Fibroblast of lung (primary cell): ENCODE results near the gene VPS25. TPM values are rescaled to one million over a fixed set of nuclear protein-coding genes. Genes with fewer than 3 reads are reported as not detected.

Experiments used
- DNase-seq, 2 donors: peaks; one replicate each; pipeline versions ENCODE4 v3.0.0 to v3.0.0-alpha.2; 2010; ENCODE audit warnings: low read depth in 2 of 2
- H2AFZ ChIP-seq: 2 replicates; pipeline ENCODE4 v1.5.1; 2012; ENCODE audit warnings: low read length, control low read depth, inconsistent platforms
- H3K27ac ChIP-seq: 2 replicates; pipeline ENCODE4 v1.5.1; 2011; ENCODE audit warnings: low read length, control low read depth; ENCODE audit not compliant: insufficient read depth
- H3K27me3 ChIP-seq: 2 replicates; pipeline ENCODE4 v1.5.1; 2011; ENCODE audit warnings: mild to moderate bottlenecking, low read length; ENCODE audit not compliant: control insufficient read depth, insufficient read depth
- H3K36me3 ChIP-seq: 2 replicates; pipeline ENCODE4 v1.5.1; 2011; ENCODE audit warnings: low read length; ENCODE audit not compliant: control insufficient read depth, insufficient read depth
- H3K4me1 ChIP-seq: 2 replicates; pipeline ENCODE4 v1.5.1; 2011; ENCODE audit warnings: low read length; ENCODE audit not compliant: control insufficient read depth, insufficient read depth; ENCODE audit errors: extremely low read depth
- H3K4me2 ChIP-seq: 2 replicates; pipeline ENCODE4 v1.5.1; 2011; ENCODE audit warnings: low read length, control low read depth; ENCODE audit not compliant: insufficient read depth; ENCODE audit errors: extremely low read depth
- H3K4me3 ChIP-seq, 4 experiments: fragments of 200-600 bp in 1 of 4; sonication (generic) in 1 of 4; replicated peaks in 1 of 4; 2 replicates each; pipeline ENCODE4 v1.5.1; 2011 to 2016; ENCODE audit warnings: low read length in 4 of 4, low read depth in 3 of 4, mild to moderate bottlenecking in 3 of 4, control low read depth in 2 of 4, inconsistent platforms in 1 of 4, mixed read lengths in 1 of 4; ENCODE audit not compliant: insufficient read depth in 1 of 4; ENCODE audit errors: control extremely low read depth in 1 of 4
- H3K79me2 ChIP-seq: 2 replicates; pipeline ENCODE4 v1.5.1; 2012; ENCODE audit warnings: mild to moderate bottlenecking, low read length, inconsistent platforms; ENCODE audit not compliant: control insufficient read depth, insufficient read depth
- H3K9ac ChIP-seq: 2 replicates; pipeline ENCODE4 v1.5.1; 2011; ENCODE audit warnings: mild to moderate bottlenecking, low read length, control low read depth; ENCODE audit not compliant: insufficient read depth
- H3K9me3 ChIP-seq: 2 replicates; pipeline ENCODE4 v1.5.1; 2012; ENCODE audit warnings: low read depth, low read length; ENCODE audit not compliant: control insufficient read depth, insufficient read depth
- H4K20me1 ChIP-seq: 2 replicates; pipeline ENCODE4 v1.5.1; 2011; ENCODE audit warnings: low read length; ENCODE audit not compliant: control insufficient read depth, insufficient read depth; ENCODE audit errors: extremely low read depth
- EZH2 ChIP-seq: IDR thresholded peaks from 2 replicates; pipeline ENCODE4 v1.5.1; 2012; ENCODE audit warnings: low read length, control low read depth, mild to moderate bottlenecking; ENCODE audit errors: missing control alignments
- polyA plus RNA-seq, 2 donors: library from polyadenylated mRNA; depleted of rRNA in 1 of 2; stranded (reverse) in 1 of 2; unstranded in 1 of 2; fragments of >200 nt; gene quantifications; 2 replicates each; pipeline ENCODE4 v1.2.1, GENCODE V29; 2011 to 2012; ENCODE audit warnings: missing spikeins in 1 of 2
- total RNA-seq: library from RNA; depleted of rRNA; stranded (reverse); fragments of >200 nt; gene quantifications from 2 replicates; pipeline ENCODE4 v1.2.1, GENCODE V29; 2014
- TF ChIP-seq, protein P1 (sequence below), 2 donors: IDR thresholded peaks in 1 of 2; conservative IDR thresholded peaks in 1 of 2; 1 replicate in 1 of 2; 2 replicates in 1 of 2; pipeline ENCODE4 v1.5.1; 2011 to 2012; ENCODE audit warnings: low read length in 2 of 2, control low read depth in 1 of 2, inconsistent platforms in 1 of 2, low read depth in 1 of 2, mild to moderate bottlenecking in 1 of 2

Gene VPS25
- total and polyA plus RNA-seq, 2 donors (not counting 1 experiment from before 2014, with no cell fraction given): 43.6 to 92.7 TPM

DNA sequence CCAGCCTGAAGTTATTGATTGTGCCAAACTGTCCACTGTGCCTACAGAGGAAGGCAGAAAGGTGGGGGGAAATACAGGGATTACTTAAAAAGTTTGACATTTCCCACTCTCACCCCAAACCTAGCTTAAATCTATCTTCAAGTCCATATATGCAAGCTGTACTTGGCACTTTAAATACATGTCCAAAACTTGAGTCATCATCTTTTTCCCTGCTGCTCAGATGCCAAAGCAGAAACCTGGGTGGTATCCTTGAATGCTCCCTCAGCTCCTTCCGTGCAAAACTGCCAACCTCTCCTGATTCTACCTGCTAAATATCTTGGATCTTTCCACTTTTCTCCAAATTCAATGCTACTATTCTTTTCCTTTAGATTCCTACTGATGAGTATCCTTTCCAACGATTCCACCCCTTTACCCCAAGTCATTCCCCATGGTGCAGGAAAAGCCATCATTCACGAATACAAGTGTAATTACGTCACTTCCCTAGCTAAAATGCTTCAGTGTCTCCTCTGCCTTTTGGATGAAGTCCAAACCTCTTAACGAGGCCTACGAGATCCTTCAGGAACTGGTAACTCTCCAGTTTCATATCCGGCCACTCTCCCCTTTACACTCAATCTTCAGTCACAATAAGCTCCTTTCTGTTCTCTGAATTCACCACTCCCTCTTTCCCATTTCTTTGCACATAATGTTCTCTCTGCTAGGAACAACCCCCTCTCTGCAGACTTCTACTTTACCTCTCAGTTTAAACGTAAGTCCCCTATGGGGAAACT lies 41.6 kb downstream of the VPS25 start:
- Histone ChIP-seq H3K79me2 (no peaks in the 10 kb centered on the region), H3K4me1 (no peaks in the 10 kb centered on the region), H3K9me3 (no peaks in the 10 kb centered on the region), H2AFZ (no peak overlapping the region), H3K4me3 (no peak overlapping the region), H3K27me3 (no peaks in the 10 kb centered on the region), H3K9ac (no peak overlapping the region), H4K20me1 (no peaks in the 10 kb centered on the region), H3K4me2 (no peak overlapping the region), H3K36me3 (peaks cover 16% of the 10 kb centered on the region), H3K27ac (no peak overlapping the region)
- DNase-seq: peak; percentile 83 to 98
- no peak for TF ChIP-seq EZH2

DNA sequence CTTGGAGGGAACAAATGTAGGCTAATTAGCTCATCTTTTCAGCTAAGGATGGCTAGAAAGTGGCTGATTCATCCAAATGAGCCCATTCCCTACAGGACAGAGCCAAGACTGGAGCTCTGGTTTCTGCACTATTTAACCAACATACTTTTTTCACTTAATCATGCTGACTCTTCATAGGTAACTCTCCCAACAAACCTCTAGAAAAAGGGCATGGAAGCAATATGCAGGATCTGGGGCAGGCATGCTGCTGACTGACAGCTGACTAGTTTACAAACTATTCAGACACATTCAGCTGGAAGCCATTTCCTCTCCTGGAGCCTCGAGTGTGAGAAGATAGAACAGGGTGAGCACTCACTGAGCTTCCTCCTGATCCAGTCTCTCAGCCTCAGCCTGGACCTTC lies 44.6 kb downstream of the VPS25 start:
- Histone ChIP-seq H3K9ac (no peak overlapping the region), H4K20me1 (no peaks in the 10 kb centered on the region), H3K27me3 (no peaks in the 10 kb centered on the region), H3K4me2 (no peak overlapping the region), H3K9me3 (no peaks in the 10 kb centered on the region), H3K27ac (peak overlapping the region; percentile 49), H3K79me2 (peaks cover 7% of the 10 kb centered on the region), H3K4me1 (no peaks in the 10 kb centered on the region), H3K36me3 (peaks cover 16% of the 10 kb centered on the region), H3K4me3 (no peak overlapping the region), H2AFZ (no peak overlapping the region)
- TF ChIP-seq, protein P1, sequence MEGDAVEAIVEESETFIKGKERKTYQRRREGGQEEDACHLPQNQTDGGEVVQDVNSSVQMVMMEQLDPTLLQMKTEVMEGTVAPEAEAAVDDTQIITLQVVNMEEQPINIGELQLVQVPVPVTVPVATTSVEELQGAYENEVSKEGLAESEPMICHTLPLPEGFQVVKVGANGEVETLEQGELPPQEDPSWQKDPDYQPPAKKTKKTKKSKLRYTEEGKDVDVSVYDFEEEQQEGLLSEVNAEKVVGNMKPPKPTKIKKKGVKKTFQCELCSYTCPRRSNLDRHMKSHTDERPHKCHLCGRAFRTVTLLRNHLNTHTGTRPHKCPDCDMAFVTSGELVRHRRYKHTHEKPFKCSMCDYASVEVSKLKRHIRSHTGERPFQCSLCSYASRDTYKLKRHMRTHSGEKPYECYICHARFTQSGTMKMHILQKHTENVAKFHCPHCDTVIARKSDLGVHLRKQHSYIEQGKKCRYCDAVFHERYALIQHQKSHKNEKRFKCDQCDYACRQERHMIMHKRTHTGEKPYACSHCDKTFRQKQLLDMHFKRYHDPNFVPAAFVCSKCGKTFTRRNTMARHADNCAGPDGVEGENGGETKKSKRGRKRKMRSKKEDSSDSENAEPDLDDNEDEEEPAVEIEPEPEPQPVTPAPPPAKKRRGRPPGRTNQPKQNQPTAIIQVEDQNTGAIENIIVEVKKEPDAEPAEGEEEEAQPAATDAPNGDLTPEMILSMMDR (conservative IDR thresholded peaks at IDR 0.05 in 1 of 2, IDR thresholded peaks at IDR 0.05 in 1 of 2; ENCODE audit: low read depth in 1 of 2, low read length in 2 of 2): no peak
- no peak for TF ChIP-seq EZH2
- peak in 1 of 2 donors; percentile 83 for DNase-seq

GRCh38 chr17:42818379-42818778 lies 45.1 kb downstream of the VPS25 start:
- no peak overlapping the region for H3K4me3 ChIP-seq
- TF ChIP-seq EZH2: no peak
- TF ChIP-seq, protein P1 (conservative IDR thresholded peaks at IDR 0.05 in 1 of 2, IDR thresholded peaks at IDR 0.05 in 1 of 2; ENCODE audit: low read depth in 1 of 2, low read length in 2 of 2): no peak
- DNase-seq: peak in 1 of 2 donors; percentile 48
- no peaks in the 10 kb centered on the region for H3K9me3 ChIP-seq
- no peaks in the 10 kb centered on the region for H4K20me1 ChIP-seq
- H3K4me2 ChIP-seq: no peak overlapping the region
- no peaks in the 10 kb centered on the region for H3K27me3 ChIP-seq
- H3K36me3 ChIP-seq: peaks cover 16% of the 10 kb centered on the region
- peak overlapping the region; percentile 49 for H3K27ac ChIP-seq
- H3K9ac ChIP-seq: no peak overlapping the region
- H2AFZ ChIP-seq: no peak overlapping the region
- H3K79me2 ChIP-seq: peaks cover 9% of the 10 kb centered on the region
- H3K4me1 ChIP-seq: no peaks in the 10 kb centered on the region
